ENCODE results near the gene CHMP4B. TPM values are rescaled to one million over a fixed set of nuclear protein-coding genes. Genes with fewer than 3 reads are reported as not detected.

The CHMP4B gene
- total RNA-seq, 1 donor from 2014 or later = 108 TPM

DNA sequence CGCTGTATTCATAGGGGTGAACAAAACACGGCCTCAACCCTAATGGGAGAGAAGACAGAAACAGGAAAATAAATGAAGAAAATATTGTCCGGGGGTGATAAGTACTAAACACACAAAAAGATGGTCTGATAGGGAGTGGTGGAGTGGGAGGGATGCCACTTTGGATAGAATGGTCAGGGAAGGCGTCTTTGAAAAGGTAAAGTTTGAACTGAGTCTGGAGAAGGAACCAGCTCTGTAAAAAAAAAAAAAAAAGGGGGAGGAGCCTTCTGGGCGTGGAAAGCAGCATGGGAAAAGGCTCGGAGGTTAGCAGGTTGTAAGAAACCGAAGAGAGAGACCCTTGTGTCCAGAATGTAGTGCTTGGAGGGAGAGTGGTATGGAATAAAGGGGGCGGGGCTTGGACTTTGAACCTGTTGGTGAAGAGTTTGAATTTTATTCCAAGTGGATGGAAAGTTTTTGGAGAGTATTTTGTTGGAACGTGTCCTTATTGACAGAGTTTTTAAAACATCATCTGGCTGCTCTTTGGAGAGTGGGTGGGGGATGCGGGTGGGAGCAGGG, 1.8 kb downstream of the CHMP4B start:
- no peak for ATAC-seq

DNA sequence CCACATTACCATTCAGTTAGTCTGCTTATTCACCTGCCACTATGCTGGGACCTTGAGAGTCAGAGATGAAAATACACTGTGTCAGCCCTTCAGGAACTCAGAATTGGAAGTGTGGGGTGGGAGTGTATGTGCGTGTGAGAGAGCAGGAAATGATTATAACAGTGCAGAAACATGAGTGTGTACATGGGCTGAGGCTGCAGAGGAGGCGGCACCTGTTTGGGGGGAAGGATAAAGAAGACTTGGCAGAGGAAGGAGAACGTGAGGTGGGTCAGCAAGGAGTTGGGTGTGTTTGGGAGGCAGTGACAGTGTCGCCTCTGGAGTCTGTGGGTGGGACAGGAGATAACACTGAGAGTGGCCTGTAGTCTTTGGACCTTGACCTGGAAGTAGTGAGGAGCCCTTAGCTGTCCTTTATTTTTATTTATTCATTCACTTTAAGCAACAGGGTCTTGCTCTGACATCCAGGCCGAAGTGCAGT, 3.1 kb downstream of the CHMP4B start:
- DNase-seq (ENCODE audit: missing footprints) = no peak
- ATAC-seq = no peak
- intact Hi-C loops (cut with DNase I) = loop anchor here (5.0 kb wide), 2 partner anchors 82 to 178 kb away; partner anchors contain the start of genes RALY and ZNF341

More for the DNA sequence above, 1.8 kb downstream of the CHMP4B start:
- DNase-seq (ENCODE audit: missing footprints) = no peak
- intact Hi-C loops (cut with DNase I) = loop anchor here (5.0 kb wide), 2 partner anchors 81 to 179 kb away; partner anchors contain the start of genes RALY and ZNF341

DNA sequence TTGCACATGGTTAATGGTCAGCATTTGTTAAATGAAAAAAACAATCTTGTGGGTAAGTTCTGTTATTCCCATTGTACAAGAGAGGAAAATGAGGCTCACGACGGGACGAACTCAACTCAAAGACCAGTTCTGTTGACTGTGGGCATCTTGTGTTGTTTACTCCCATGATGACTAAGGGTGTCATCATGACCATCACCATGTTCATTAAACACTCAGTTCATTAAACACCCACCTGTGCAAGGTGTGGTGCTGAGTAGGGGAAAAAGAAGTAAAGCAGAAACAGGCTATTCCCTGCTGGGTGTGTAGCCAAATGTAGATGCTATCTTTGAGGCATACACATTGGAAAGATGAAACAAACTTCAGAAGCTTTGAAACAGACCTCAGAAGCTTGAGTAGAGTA, 4.5 kb downstream of the CHMP4B start:
- DNase-seq (ENCODE audit: missing footprints) (no peak), ATAC-seq (no peak)
- intact Hi-C loops (cut with DNase I) = no loop called here

DNA sequence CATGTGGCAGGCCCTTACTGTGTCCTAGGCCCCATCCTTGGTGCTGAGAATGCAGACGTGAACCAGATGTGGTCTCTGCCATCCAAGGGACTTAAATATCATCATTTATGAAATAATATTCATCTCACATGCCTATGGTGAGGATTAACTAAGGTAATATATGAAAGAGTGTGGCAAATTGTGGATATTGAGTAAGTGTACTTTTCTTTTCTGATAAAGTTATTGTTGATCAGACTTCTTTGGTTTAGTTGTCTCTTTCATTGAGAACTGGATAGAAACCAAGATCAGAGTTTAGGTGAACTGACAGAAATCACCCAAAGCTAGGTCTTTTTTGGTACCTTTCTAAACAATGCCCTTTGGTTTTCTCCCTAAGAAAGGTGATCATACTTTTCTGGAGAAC, 5.0 kb downstream of the CHMP4B start:
- no peak for ATAC-seq
- intact Hi-C loops (cut with DNase I) = no loop called here

DNA sequence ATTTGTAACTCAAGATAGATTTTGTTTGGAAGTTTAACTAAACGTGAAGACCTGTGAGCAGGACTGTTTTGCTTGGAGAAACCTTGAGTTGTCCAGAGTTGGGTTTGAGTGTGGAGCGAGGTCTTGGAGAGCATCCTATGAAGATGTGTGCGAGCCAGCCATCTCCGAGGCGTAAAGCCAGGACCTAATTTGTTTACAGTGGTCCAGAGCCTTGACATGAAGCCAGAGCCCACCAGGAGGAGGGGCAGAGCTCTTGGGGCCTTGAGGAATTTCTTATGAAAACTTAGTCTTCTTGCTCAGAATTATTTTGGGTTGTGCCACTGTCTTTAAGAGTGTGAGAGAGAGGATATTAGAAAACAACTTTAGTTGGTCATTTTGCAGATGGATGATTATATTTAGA, 6.3 kb downstream of the CHMP4B start:
- intact Hi-C loops (cut with DNase I) = no loop called here
- ATAC-seq = no peak

More for the DNA sequence above, 5.0 kb downstream of the CHMP4B start:
- DNase-seq (ENCODE audit: missing footprints) = no peak

DNA sequence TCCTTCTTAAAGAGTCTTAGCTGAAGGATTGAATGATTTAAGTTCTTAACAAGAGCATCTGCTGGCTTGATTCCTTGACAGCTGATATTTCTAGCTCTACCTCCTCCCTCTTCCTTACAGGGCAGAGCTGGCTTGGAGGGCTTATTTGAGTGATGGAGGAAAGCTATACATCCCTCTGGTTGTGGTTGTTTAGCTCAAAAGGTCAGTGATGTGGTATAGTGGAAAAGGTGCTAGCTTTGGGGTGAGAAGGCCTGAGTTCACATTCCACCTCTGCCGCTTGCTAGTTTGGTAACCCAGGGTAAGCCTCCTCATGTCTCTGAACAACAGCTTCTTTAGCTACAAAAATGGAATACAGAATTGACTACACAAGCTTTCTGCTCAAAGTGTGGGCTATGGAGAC, 8.3 kb downstream of the CHMP4B start:
- DNase-seq (ENCODE audit: missing footprints) (no peak), ATAC-seq (no peak)
- intact Hi-C loops (cut with DNase I) = no loop called here

More for the DNA sequence above, 6.3 kb downstream of the CHMP4B start:
- DNase-seq (ENCODE audit: missing footprints) = no peak

DNA sequence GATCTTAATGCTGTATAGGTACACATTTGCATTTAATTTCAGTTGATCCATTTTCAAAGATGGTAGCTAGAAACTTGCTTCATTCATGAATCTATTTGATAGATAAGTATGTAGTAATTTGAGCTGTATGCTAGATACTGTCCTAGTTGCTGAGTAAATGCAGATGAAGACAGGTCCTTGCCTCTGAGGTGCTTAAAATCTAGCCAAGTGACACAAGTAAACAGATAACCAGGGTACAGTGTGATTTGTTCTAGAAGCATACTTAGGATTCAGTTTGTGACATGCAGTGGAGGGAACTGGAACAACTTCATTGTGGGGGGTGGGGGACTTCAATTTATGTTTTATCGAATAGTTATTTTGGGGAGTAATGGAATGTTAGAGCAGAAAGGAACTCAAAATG, 9.2 kb downstream of the CHMP4B start:
- peak; percentile 59 for ATAC-seq
- intact Hi-C loops (cut with DNase I) = no loop called here
- no peak for DNase-seq (ENCODE audit: missing footprints)

DNA sequence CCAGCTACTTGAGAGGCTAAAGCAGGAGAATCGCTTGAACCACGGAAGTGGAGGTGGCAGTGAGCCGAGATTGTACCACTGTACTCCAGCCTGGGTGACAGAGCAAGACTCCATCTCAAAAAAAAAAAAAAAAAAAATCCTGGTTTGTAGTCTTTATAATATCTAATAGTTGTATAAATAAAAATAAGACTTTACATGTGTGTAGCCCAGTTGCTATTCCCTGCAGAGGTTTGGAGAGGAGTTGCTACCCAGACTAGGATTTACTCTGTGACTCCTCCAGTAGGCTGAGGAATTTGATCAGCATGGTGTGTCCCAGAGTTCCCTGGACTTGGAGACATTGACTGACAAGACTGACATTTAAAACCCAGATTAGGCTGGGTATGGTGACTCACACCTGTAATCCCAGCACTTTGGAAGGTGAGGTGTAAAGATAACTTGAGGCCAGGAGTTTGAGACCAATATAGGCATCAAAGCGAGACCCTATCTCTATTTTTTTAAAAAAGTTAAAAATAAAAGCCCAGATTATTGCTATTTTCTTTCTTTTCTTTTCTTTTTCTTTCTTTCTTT, 10.2 kb downstream of the CHMP4B start:
- intact Hi-C loops (cut with DNase I) = no loop called here
- DNase-seq (ENCODE audit: missing footprints) = no peak
- no peak for ATAC-seq

DNA sequence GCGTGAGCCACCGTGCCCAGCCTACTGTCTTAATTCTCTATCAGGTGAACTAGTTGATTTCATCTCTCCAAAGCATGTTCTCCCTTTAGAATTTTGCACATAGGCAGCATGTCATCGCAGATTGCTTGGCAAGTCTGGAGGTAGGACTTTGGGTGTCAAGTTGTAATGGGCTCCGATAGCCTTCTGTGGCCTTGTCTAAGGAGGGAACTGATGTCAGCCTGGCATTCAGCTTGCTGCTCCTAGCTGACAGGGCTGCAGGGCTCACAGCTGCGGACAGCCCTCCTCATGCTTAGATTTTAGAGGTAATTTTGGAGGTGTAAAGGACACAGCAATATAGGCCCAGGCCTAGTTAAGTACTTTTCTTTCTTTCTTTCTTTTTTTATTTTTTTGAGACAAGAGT, 11.3 kb downstream of the CHMP4B start:
- ATAC-seq (peak; percentile 73), DNase-seq (ENCODE audit: missing footprints) (no peak)
- intact Hi-C loops (cut with DNase I) = no loop called here

DNA sequence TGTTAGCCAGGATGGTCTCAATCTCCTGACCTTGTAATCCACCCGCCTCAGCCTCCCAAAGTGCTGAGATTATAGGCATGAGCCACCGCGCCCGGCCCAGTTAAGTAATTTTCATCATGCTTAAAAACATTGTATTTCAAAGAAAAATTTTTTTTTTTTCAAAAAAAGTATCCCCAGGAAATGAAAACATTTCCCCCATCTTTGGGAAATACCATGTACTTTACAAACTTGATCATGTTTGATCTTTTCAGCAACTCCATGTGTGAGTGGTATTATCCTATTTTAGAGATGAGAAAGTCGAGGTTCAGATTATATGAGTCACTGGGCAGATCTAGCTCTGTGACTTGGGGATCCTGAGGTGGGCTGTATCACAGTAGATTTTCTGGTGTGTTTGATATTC, 11.8 kb downstream of the CHMP4B start:
- ATAC-seq (no peak), DNase-seq (ENCODE audit: missing footprints) (no peak)
- intact Hi-C loops (cut with DNase I) = no loop called here

DNA sequence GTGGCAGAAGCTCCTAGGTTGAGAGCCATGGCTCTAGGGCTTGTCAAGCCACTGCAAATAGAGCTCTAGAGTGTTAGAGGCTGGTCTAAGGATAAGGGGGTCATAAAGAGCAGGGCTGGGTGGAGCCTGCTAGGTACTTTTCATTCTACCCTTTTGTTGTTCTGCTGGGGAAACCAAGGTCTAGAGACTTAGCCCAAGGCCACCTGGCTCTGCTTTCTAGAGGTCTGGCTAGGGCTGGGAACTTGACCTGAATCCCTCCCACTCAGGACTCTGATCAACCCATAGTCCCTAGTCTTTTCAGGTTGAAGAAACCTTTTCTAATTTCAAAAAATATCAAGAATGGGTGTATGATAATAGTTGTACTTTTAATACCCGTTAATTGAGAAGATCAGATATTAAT, 13.7 kb downstream of the CHMP4B start:
- intact Hi-C loops (cut with DNase I) = no loop called here
- ATAC-seq (no peak), DNase-seq (ENCODE audit: missing footprints) (no peak)

DNA sequence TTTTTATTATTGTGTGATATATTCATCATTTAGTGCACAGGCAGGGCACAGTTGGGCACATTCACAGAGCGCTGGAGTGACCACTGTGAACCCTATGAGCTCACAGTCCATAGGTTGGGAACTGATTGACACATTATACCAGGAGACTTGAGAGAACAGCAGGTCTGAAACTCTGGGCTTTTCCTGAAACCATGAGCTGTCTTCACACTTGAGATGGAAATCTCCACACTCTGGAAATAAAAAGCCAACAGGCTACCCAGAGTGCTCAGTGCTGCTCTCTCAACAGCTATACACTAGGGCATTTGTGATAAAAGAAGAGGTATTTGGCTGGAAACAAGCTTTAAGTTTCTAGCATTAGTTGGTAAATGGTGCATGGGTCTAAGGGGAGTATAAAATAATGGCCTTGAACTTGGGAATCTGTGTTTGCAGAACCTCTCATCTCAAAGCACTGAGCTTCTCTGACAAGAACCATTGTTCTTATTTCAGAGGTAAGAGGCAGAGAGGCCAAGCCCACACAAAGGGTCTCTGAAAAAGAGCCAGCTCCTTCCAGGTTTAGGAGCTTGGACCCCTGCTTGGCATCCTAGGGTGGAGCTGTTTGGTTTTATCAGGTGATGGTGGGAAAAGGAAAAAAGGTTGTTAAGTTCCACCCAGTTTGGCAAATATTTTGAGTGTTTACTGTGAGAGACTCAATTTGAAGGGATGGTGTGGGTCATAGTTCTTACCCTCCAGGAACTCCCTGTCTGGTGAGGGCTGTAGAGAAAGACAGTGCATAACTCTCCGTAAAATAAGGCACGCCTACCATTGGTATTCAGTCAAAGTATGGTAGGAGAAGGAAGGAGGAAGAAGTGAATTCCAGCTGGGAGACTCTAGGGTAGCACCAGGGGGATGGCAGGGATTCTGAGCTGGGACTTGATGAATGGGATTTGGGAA, 14.5 kb downstream of the CHMP4B start:
- intact Hi-C loops (cut with DNase I) = no loop called here
- no peak for DNase-seq (ENCODE audit: missing footprints)
- ATAC-seq = no peak

DNA sequence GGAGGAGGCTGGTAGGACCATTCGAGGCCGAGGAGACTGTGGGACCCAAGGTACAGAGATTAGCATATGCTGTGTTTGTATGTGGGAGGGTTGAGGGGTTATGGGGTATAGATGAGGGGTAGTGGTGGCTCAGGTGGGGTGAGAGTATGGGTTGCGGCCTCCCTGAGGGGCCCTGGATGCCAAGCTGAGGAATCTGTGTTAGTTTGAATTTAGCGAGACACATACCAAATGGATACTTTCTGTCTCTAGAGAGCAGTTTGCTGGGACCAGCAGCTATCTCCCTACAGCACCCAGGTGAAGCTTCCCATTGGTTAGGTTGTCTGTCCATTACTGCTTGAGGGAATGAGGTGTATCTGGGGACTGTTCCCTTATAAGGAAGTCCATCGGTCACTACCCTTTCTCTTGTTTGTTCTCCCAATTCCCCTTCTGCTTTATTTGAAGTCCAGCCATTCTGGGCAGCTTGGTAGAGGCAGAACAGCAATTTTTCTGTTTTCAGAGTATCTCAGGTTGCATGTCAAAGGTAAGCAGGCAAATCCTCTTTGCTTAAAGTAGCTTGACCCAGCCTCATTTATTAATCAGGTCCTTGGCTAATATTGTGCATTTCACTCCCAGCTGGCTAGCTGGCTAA, 15.2 kb downstream of the CHMP4B start:
- no peak for ATAC-seq
- DNase-seq (ENCODE audit: missing footprints) = no peak
- intact Hi-C loops (cut with DNase I) = no loop called here

DNA sequence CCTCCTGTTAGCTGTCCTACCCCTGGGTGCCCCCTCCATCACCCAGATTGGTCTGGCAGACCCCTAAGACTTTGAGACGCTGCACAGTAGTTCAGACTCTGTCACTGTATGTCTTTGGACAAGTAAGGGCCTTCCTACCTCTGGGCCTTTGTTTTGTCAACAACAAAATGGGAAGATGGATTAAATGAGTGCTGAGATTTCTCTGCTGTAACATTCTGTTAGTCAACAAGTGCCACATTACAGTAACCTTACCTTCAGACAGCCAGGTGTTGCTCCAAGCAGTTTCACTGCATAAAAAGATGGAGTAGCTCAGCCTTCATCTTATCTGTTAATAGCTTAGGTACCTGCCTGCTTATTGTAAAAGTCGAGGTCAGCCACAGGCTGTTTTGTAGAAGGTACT, 16.0 kb downstream of the CHMP4B start:
- DNase-seq (ENCODE audit: missing footprints) (no peak), ATAC-seq (no peak)
- intact Hi-C loops (cut with DNase I) = no loop called here

DNA sequence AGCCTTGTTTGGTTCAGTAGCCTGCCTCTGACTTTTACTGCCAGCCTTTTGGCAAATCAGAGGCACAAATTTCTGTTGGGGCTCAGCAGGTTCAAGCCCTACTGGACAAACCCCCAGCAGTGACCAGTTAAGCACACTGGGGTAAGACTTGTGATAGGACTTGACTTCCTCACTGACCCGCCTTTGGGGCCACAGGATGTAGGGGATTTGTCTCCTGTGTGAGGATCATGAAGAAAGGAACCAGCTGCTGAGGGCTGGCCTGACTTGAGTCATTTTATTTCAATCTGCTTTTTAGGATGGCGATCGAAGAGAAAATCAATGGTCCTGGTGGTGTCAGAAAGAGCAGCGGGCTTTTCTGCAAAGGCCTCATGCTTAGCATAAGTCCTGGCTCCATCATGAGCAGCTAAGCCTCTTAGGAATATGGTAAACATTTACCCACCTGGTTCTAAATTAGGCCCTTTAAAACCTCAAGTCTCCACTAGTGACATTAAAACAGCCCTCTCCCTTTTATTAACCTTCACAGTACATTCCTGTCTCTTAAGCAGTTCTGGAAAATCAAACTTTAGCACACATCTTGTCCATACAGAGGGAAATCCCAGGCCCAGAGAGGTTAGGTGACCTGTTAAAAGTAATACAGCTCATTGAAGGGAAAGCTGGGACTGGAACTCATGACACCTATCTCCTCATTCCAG, 16.6 kb downstream of the CHMP4B start:
- DNase-seq (ENCODE audit: missing footprints) = no peak
- intact Hi-C loops (cut with DNase I) = no loop called here
- ATAC-seq = no peak

DNA sequence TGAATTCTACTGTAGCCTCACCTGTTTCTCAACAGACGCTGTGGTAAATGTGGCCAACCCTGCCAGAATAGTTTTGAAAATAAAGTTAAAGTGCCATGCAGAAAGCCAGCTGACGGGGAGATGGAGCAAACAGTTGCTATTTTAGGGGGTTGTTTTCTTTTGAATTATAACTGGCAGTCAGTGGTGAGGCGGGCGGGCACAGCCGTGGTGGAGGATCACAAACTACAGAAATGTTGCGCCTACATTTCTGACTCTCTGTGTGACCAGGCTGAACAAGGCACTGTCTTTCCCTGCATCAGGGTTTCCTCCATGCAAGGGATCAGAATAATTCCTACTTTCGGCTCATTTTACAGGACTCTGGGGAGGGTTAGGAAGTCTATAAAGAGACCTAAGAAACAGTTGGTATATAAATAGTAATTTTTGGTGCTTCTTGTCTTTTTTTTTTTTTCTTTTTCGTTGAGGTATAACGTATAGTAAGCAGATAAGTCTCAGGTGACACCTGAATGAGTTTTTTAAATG, 17.2 kb downstream of the CHMP4B start:
- ATAC-seq (no peak), DNase-seq (ENCODE audit: missing footprints) (no peak)
- intact Hi-C loops (cut with DNase I) = no loop called here

DNA sequence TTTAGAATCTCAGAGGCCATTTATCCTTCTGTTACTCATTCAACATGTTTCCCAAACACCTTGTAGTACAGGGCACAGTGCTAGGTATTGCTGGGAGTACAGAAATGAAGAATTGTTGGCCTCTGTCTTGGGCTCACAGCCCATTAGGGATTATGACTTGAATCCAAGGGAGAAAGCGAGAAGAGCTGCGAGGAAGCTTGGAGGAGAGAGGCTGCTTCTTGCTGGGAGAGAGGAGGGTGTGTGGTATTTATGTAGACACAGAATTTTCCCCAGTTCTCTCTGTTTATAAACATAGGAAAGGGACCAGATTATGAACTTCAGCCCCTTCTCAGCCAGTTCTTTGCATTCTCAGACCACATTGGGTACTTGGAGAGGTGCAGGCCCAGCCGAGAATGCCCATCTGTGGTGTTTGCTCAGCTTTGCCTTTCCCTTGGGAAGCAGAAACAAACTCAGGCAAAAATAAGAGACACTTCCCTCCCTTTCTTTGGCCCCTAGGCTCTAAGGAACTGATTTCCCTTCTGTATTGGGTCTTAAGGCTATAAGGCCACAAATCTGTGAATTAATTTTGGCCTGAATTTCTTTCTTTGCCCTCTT, 17.9 kb downstream of the CHMP4B start:
- DNase-seq (ENCODE audit: missing footprints) (no peak), ATAC-seq (no peak)

DNA sequence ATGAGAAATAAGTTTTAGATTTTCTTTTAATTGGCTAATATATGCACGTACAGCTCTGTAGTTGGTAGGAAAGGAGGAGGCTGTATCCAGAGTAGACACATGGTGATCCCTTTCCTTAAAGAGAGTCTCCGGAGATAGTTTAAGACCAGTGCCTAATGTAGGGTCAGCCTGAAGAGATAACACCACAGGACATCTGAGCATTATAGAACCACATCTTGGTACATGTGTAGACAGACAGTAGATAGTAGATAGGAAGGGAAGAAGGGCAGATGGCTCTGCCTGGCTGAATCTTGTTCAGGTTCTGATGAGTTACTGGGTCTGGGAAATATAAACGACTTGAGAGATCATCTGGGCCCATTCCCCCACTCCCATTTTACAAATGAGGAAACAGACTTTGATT, 18.5 kb downstream of the CHMP4B start:
- intact Hi-C loops (cut with DNase I) = no loop called here
- DNase-seq (ENCODE audit: missing footprints) (no peak), ATAC-seq (no peak)

More for the DNA sequence above, 17.9 kb downstream of the CHMP4B start:
- intact Hi-C loops (cut with DNase I) = no loop called here

All from Right ventricle myocardium inferior (tissue), 1 donor.